IMR-90 (cell line): ENCODE measurements around the gene NSUN6. TPM values are rescaled to one million over a fixed set of nuclear protein-coding genes. Genes with fewer than 3 reads are reported as not detected.

Experiments used
- ATAC-seq: fragments of 200-7000 bp; cut with Tn5 transposase; 2 replicates; pipeline ENCODE4 v1.9.1; 2020; ENCODE audit warnings: low read depth, mild to moderate bottlenecking, moderate library complexity
- BruUV-seq: library from RNA; stranded (reverse); fragments of 400-500 nt; replicated peaks from 2 replicates; lab custom pipeline; 2021; lab: Mats Ljungman, UMichigan
- CTCF ChIA-PET: fragments of 300-600 bp; formaldehyde crosslinking; extraction: SDS; loops from one replicate; lab custom pipeline; 2021; ENCODE audit warnings: antibody characterized with exemption; lab: Yijun Ruan, JAX
- POLR2A ChIA-PET: fragments of 300-600 bp; sonication (Branson Sonifier 250); formaldehyde crosslinking; loops from one replicate; lab custom pipeline; 2022; ENCODE audit warnings: antibody characterized with exemption; ENCODE audit not compliant: unreplicated experiment; lab: Charles Lee
- DNase-seq: peaks from one replicate; pipeline ENCODE4 v3.0.0; 2013
- H2AFZ ChIP-seq: replicated peaks from 2 replicates; pipeline ENCODE3; 2013; ENCODE audit warnings: low read length, mild to moderate bottlenecking; ENCODE audit not compliant: poor library complexity
- H2AK5ac ChIP-seq: 2 replicates; pipeline ENCODE4 v1.6.1; 2013; ENCODE audit warnings: low read depth, low read length, inconsistent platforms
- H2AK9ac ChIP-seq: replicated peaks from 2 replicates; pipeline ENCODE3; 2013; ENCODE audit warnings: mild to moderate bottlenecking, low read depth, low read length, moderate library complexity; ENCODE audit not compliant: poor library complexity
- H2BK120ac ChIP-seq: 2 replicates; pipeline ENCODE4 v1.6.1; 2013; ENCODE audit warnings: low read depth, low read length, inconsistent platforms
- H2BK15ac ChIP-seq: 3 replicates; pipeline ENCODE4 v1.6.1; 2013; ENCODE audit warnings: low read depth, low read length, inconsistent platforms
- H2BK20ac ChIP-seq: 2 replicates; pipeline ENCODE4 v1.6.1; 2013; ENCODE audit warnings: low read depth, mild to moderate bottlenecking, inconsistent platforms, low read length, moderate library complexity
- H2BK5ac ChIP-seq: 2 replicates; pipeline ENCODE4 v1.6.1; 2013; ENCODE audit warnings: mild to moderate bottlenecking, low read depth, low read length, inconsistent platforms; ENCODE audit not compliant: poor library complexity, severe bottlenecking
- H3K14ac ChIP-seq: replicated peaks from 2 replicates; pipeline ENCODE4 v1.6.1; 2013; ENCODE audit warnings: low read depth, low read length, inconsistent platforms
- H3K18ac ChIP-seq: 2 replicates; pipeline ENCODE4 v1.6.1; 2013; ENCODE audit warnings: low read depth, low read length, control low read depth
- H3K23ac ChIP-seq: 2 replicates; pipeline ENCODE4 v1.6.1; 2013; ENCODE audit warnings: low read depth, low read length, inconsistent platforms
- H3K27ac ChIP-seq: 2 replicates; pipeline ENCODE4 v1.5.1; 2013; ENCODE audit warnings: mild to moderate bottlenecking, control low read depth, low read length; ENCODE audit not compliant: insufficient read depth
- H3K27me3 ChIP-seq: 2 replicates; pipeline ENCODE4 v1.6.1; 2013; ENCODE audit warnings: low read length; ENCODE audit not compliant: control insufficient read depth, insufficient read depth
- H3K36me3 ChIP-seq: 2 replicates; pipeline ENCODE4 v1.6.1; 2013; ENCODE audit warnings: low read length, mixed read lengths; ENCODE audit not compliant: control insufficient read depth, insufficient read depth
- H3K4ac ChIP-seq: 2 replicates; pipeline ENCODE4 v1.6.1; 2013; ENCODE audit warnings: low read depth, low read length, inconsistent platforms
- H3K4me1 ChIP-seq: 2 replicates; pipeline ENCODE4 v1.6.1; 2013; ENCODE audit warnings: low read length, mixed read lengths; ENCODE audit not compliant: control insufficient read depth, insufficient read depth
- H3K4me2 ChIP-seq: 2 replicates; pipeline ENCODE4 v1.6.1; 2013; ENCODE audit warnings: low read depth, mild to moderate bottlenecking, control low read depth, low read length, moderate library complexity
- H3K4me3 ChIP-seq: 2 replicates; pipeline ENCODE4 v1.5.1; 2013; ENCODE audit warnings: low read depth, mild to moderate bottlenecking, control low read depth, low read length, moderate library complexity; ENCODE audit not compliant: insufficient read depth
- H3K56ac ChIP-seq: 2 replicates; pipeline ENCODE4 v1.6.1; 2013; ENCODE audit warnings: low read length, inconsistent platforms; ENCODE audit not compliant: insufficient read depth; ENCODE audit errors: extremely low read depth
- H3K79me1 ChIP-seq, 2 experiments: 2 replicates each; pipeline ENCODE4 v1.6.1; 2013; ENCODE audit warnings: low read length in 2 of 2, inconsistent platforms in 1 of 2, low read depth in 1 of 2
- H3K9ac ChIP-seq: 2 replicates; pipeline ENCODE4 v1.6.1; 2013; ENCODE audit warnings: low read depth, low read length, control low read depth
- H3K9me1 ChIP-seq: 2 replicates; pipeline ENCODE4 v1.6.1; 2013; ENCODE audit warnings: low read length, inconsistent platforms; ENCODE audit not compliant: insufficient read depth
- H3K9me3 ChIP-seq: 2 replicates; pipeline ENCODE4 v1.6.1; 2013; ENCODE audit warnings: low read length; ENCODE audit not compliant: control insufficient read depth, insufficient read depth
- H4K20me1 ChIP-seq: 2 replicates; pipeline ENCODE4 v1.6.1; 2013; ENCODE audit warnings: low read length, inconsistent platforms; ENCODE audit not compliant: insufficient read depth
- H4K5ac ChIP-seq: 2 replicates; pipeline ENCODE4 v1.6.1; 2013; ENCODE audit warnings: mild to moderate bottlenecking, low read depth, low read length, control low read depth
- H4K8ac ChIP-seq, 2 experiments: 2 replicates each; pipeline ENCODE4 v1.6.1; 2013; ENCODE audit warnings: low read depth in 2 of 2, low read length in 2 of 2, control low read depth in 1 of 2, inconsistent platforms in 1 of 2
- H4K91ac ChIP-seq: 2 replicates; pipeline ENCODE4 v1.6.1; 2013; ENCODE audit warnings: low read depth, low read length, inconsistent platforms; ENCODE audit not compliant: insufficient read depth
- BHLHE40 ChIP-seq: fragments of 150-350 bp; IDR thresholded peaks from 2 replicates; pipeline ENCODE4 v1.6.1; 2016; ENCODE audit warnings: mild to moderate bottlenecking, low read depth, low read length
- CHD1 ChIP-seq: IDR thresholded peaks from 2 replicates; pipeline ENCODE4 v1.6.1; 2012; ENCODE audit warnings: low read depth, low read length, improper control_type of control experiment
- FOS ChIP-seq: fragments of 150-350 bp; IDR thresholded peaks from 2 replicates; pipeline ENCODE4 v1.6.1; 2016; ENCODE audit warnings: low read depth, low read length
- MXI1 ChIP-seq: IDR thresholded peaks from 2 replicates; pipeline ENCODE4 v1.6.1; 2012; ENCODE audit warnings: low read depth, mild to moderate bottlenecking, low read length, moderate library complexity, borderline replicate concordance
- NFE2L2 ChIP-seq: fragments of 150-350 bp; IDR thresholded peaks from 2 replicates; pipeline ENCODE4 v1.6.1; 2016; ENCODE audit warnings: low read depth, mild to moderate bottlenecking, low read length
- POLR2A ChIP-seq: IDR thresholded peaks from 2 replicates; pipeline ENCODE4 v1.6.1; 2012; ENCODE audit warnings: mild to moderate bottlenecking, low read depth, low read length
- RAD21 ChIP-seq: IDR thresholded peaks from 2 replicates; pipeline ENCODE4 v1.6.1; 2012; ENCODE audit warnings: low read length, improper control_type of control experiment
- RCOR1 ChIP-seq: IDR thresholded peaks from 2 replicates; pipeline ENCODE4 v1.6.1; 2012; ENCODE audit warnings: mild to moderate bottlenecking, low read length, improper control_type of control experiment; ENCODE audit not compliant: insufficient replicate concordance
- WGBS, 2 experiments: methylation state at CpG; one replicate each; pipeline versions ENCODE4 v1.1.5 to v1.1.7; 2013; ENCODE audit warnings: missing lambda C conversion rate in 2 of 2; ENCODE audit not compliant: insufficient read length in 1 of 2; ENCODE audit errors: extremely low coverage in 2 of 2; 5-methylcytosine and 5-hydroxymethylcytosine counted together
- dilution Hi-C: fragments of 300-500 bp; cut with HindIII; formaldehyde crosslinking; loops from one replicate; pipeline ENCODE4 v1.14.3; 2018; ENCODE audit warnings: low sequenced_read_pairs; ENCODE audit not compliant: unreplicated experiment
- in situ Hi-C: fragments of 300-500 bp; cut with MboI; formaldehyde crosslinking; loops from 3 replicates; pipeline ENCODE4 v1.14.3; 2019; ENCODE audit warnings: low sequenced_read_pairs, inconsistent platforms, mixed read lengths
- intact Hi-C: fragments of 100-400 bp; cut with micrococcal nuclease; formaldehyde crosslinking; loops from 2 replicates; pipeline ENCODE4 v1.10.0; 2022
- polyA plus RNA-seq, 3 experiments: library from polyadenylated mRNA; depleted of rRNA; stranded (reverse); fragments of >200 nt; gene quantifications; 2 replicates each; pipeline ENCODE4 v1.2.3, GENCODE V29; 2012; ENCODE audit warnings: low replicate concordance in 1 of 3
- total RNA-seq: library from RNA; depleted of rRNA; stranded (reverse); fragments of >200 nt; gene quantifications from 2 replicates; pipeline ENCODE4 v1.2.3, GENCODE V29; 2012
- TF ChIP-seq, protein P1 (sequence below): fragments of 150-350 bp; IDR thresholded peaks from 2 replicates; pipeline ENCODE4 v1.6.1; 2016; ENCODE audit warnings: low read depth, mild to moderate bottlenecking, low read length, moderate library complexity, borderline replicate concordance
- TF ChIP-seq, protein P2 (sequence below): conservative IDR thresholded peaks from 2 replicates; pipeline ENCODE4 v1.5.1; 2012; ENCODE audit warnings: mild to moderate bottlenecking, low read depth, low read length, improper control_type of control experiment

The NSUN6 gene
- total and polyA plus RNA-seq, 2 of the 4 experiments (the other 2 are of a cell fraction), result 4.6 to 11.5 TPM

DNA sequence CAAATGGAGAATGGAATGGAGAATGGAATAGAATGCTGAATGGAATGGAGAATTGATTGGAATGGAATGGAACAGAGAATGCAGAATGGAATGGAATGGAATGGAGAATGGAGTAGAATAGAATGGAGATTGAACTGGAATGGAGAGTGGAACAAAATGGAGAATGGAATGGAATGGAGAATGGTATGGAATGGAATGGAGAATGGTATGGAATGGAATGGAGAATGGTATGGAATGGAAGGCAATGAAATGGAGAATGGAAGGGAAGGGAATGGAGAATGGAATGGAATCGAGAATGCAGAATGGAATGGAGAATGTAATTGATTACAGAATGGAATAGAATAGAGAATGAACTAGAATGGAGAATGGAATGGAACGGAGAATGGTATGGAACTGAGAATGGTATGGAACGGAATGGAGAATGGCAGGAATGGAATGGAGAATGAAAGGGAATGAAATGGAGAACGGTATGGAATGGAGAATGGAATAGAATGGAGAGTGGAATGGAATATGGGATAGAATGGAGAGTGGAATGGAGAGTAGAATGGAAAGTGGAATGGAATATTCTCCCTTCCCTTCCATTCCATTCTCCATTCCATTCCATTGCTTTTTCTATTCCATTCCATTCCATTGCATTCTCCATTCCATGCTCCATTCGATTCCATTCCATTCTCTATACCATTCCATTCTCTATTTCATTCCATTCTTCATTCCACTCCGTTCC, 88.2 kb downstream of the NSUN6 start:
- Histone ChIP-seq H3K27me3 (no peaks in the 10 kb centered on the region), H3K79me1 (no peaks in the 10 kb centered on the region), H4K5ac (no peak overlapping the region), H2AK5ac (no peak overlapping the region), H4K91ac (no peak overlapping the region), H3K4ac (no peak overlapping the region), H3K18ac (no peak overlapping the region), H3K36me3 (no peaks in the 10 kb centered on the region), H4K8ac (no peak overlapping the region), H3K14ac (no peak overlapping the region), H2AFZ (no peak overlapping the region), H2BK20ac (no peak overlapping the region), H2BK5ac (peak overlapping the region; percentile 83), H2BK15ac (no peak overlapping the region), H3K9me3 (no peaks in the 10 kb centered on the region; the same call in 1 of the 2 replicates), H3K4me1 (no peaks in the 10 kb centered on the region), H3K9me1 (no peaks in the 10 kb centered on the region), H3K4me2 (no peak overlapping the region), H3K4me3 (no peak overlapping the region), H3K9ac (no peak overlapping the region), H2AK9ac (no peak overlapping the region), H3K27ac (no peak overlapping the region), H3K56ac (no peak overlapping the region), H4K20me1 (no peaks in the 10 kb centered on the region), H2BK120ac (no peak overlapping the region), H3K23ac (no peak overlapping the region)
- BruUV-seq, result no TSS peak
- WGBS, 2 experiments, result 94 to 99% methylated on average over 4 to 6 of the region's 6 CpGs
- in situ Hi-C loops, result no loop called here
- TF ChIP-seq RAD21 (no peak), NFE2L2 (no peak), RCOR1 (no peak), FOS (no peak), CHD1 (no peak), MXI1 (no peak), BHLHE40 (no peak), POLR2A (no peak)
- TF ChIP-seq, protein P1, sequence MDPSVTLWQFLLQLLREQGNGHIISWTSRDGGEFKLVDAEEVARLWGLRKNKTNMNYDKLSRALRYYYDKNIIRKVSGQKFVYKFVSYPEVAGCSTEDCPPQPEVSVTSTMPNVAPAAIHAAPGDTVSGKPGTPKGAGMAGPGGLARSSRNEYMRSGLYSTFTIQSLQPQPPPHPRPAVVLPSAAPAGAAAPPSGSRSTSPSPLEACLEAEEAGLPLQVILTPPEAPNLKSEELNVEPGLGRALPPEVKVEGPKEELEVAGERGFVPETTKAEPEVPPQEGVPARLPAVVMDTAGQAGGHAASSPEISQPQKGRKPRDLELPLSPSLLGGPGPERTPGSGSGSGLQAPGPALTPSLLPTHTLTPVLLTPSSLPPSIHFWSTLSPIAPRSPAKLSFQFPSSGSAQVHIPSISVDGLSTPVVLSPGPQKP, result no peak
- TF ChIP-seq, protein P2, sequence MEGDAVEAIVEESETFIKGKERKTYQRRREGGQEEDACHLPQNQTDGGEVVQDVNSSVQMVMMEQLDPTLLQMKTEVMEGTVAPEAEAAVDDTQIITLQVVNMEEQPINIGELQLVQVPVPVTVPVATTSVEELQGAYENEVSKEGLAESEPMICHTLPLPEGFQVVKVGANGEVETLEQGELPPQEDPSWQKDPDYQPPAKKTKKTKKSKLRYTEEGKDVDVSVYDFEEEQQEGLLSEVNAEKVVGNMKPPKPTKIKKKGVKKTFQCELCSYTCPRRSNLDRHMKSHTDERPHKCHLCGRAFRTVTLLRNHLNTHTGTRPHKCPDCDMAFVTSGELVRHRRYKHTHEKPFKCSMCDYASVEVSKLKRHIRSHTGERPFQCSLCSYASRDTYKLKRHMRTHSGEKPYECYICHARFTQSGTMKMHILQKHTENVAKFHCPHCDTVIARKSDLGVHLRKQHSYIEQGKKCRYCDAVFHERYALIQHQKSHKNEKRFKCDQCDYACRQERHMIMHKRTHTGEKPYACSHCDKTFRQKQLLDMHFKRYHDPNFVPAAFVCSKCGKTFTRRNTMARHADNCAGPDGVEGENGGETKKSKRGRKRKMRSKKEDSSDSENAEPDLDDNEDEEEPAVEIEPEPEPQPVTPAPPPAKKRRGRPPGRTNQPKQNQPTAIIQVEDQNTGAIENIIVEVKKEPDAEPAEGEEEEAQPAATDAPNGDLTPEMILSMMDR, result no peak
- intact Hi-C loops, result no loop called here
- dilution Hi-C loops, result no loop called here
- ATAC-seq (no peak), DNase-seq (no peak)
- ChIA-PET POLR2A (no interaction called here), CTCF (no interaction called here)
